Body of pancreas (tissue), 4 donors: ENCODE measurements around the gene IKZF3. TPM values are rescaled to one million over a fixed set of nuclear protein-coding genes. Genes with fewer than 3 reads are reported as not detected.
A peak's percentile ranks its signal among the peaks of the same experiment; 100 is the strongest.

Experiments
- ATAC-seq: fragments of 150-250 bp; one replicate; pipeline ENCODE4 v1.9.1; 2016
- DNase-seq, 4 donors: peaks; one replicate each; pipeline ENCODE4 v3.0.0-alpha.2; 2019
- H3K27ac ChIP-seq, 4 donors: fragments of 200-600 bp; sonication (generic); 1 replicate in 3 of 4; 2 replicates in 1 of 4; pipeline versions ENCODE4 v1.5.1 to v1.6.1; 2016 to 2019; ENCODE audit warnings: mild to moderate bottlenecking in 1 of 4, mixed read lengths in 1 of 4, moderate library complexity in 1 of 4
- H3K27me3 ChIP-seq, 2 donors: fragments of 200-600 bp; sonication (generic); one replicate each; pipeline ENCODE4 v1.6.0; 2016; ENCODE audit warnings: mild to moderate bottlenecking in 1 of 2
- H3K36me3 ChIP-seq, 2 donors: fragments of 200-600 bp; sonication (generic); replicated peaks in 1 of 2; 2 replicates each; pipeline ENCODE4 v1.5.1; 2016; ENCODE audit warnings: low read depth in 2 of 2; ENCODE audit not compliant: insufficient read depth in 1 of 2
- H3K4me1 ChIP-seq: fragments of 200-600 bp; sonication (generic); one replicate; pipeline ENCODE4 v1.6.0; 2016
- H3K4me3 ChIP-seq, 2 donors: fragments of 200-600 bp; sonication (generic); 1 replicate in 1 of 2; 2 replicates in 1 of 2; pipeline ENCODE4 v1.5.1; 2016 to 2019
- H3K9me3 ChIP-seq, 3 donors: fragments of 200-600 bp; sonication (generic); 1 replicate in 2 of 3; 2 replicates in 1 of 3; pipeline ENCODE4 v1.5.1; 2016
- POLR2A ChIP-seq, 3 donors: fragments of 450-650 bp; IDR thresholded peaks; one replicate each; pipeline ENCODE4 v1.6.1; 2016; ENCODE audit warnings: antibody characterized with exemption in 3 of 3, mild to moderate bottlenecking in 2 of 3
- WGBS, 2 donors: methylation state at CpG; one replicate each; pipeline ENCODE4 v1.1.5; 2017; 5-methylcytosine and 5-hydroxymethylcytosine counted together
- intact Hi-C: fragments of 100-400 bp; cut with DNase I; formaldehyde crosslinking; loops from one replicate; pipeline ENCODE4 v1.15.1; 2023
- total RNA-seq, 2 donors: library from RNA; depleted of rRNA; stranded (reverse); fragments of >200 nt; gene quantifications; one replicate each; pipeline ENCODE4 v1.1.0, GENCODE V29; 2016
- TF ChIP-seq, protein P1 (sequence below), 7 experiments: fragments of 450-650 bp in 4 of 7; fragments of 200-600 bp in 3 of 7; sonication (generic) in 3 of 7; IDR thresholded peaks; one replicate each; pipeline ENCODE4 v1.5.1; 2016 to 2019; ENCODE audit warnings: antibody characterized with exemption in 7 of 7

IKZF3 gene
- total RNA-seq, 2 donors from 2014 or later: 0.78 to 0.99 TPM

DNA sequence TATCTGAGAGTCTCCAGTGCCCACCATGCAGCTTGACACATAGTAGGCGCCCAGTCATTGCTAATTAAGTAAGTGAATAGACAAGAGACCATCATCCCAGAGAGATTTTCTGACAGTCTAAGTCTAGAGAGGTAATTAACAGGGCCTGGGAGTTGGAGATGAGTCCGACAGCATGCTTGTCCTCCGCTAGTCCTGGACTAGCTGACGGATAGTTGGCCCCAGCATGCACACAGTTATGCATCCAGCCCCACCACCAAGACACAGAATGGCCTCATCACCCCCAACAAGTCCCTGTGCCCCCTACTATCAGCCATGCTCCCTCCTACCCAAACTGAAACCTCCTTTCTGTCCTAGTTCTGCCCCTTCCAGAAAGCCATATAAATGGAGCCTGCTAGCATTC lies 116.4 kb downstream of the IKZF3 start:
- H3K4me1 ChIP-seq: peaks cover 31% of the 10 kb centered on the region
- no peak for TF ChIP-seq POLR2A (IDR thresholded peaks at IDR 0.05)
- TF ChIP-seq, protein P1, sequence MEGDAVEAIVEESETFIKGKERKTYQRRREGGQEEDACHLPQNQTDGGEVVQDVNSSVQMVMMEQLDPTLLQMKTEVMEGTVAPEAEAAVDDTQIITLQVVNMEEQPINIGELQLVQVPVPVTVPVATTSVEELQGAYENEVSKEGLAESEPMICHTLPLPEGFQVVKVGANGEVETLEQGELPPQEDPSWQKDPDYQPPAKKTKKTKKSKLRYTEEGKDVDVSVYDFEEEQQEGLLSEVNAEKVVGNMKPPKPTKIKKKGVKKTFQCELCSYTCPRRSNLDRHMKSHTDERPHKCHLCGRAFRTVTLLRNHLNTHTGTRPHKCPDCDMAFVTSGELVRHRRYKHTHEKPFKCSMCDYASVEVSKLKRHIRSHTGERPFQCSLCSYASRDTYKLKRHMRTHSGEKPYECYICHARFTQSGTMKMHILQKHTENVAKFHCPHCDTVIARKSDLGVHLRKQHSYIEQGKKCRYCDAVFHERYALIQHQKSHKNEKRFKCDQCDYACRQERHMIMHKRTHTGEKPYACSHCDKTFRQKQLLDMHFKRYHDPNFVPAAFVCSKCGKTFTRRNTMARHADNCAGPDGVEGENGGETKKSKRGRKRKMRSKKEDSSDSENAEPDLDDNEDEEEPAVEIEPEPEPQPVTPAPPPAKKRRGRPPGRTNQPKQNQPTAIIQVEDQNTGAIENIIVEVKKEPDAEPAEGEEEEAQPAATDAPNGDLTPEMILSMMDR (IDR thresholded peaks at IDR 0.05): no peak
- peaks cover 29 to 31% of the 10 kb centered on the region in 2 donors for H3K36me3 ChIP-seq
- 92 to 99% methylated on average over 4 of the region's 4 CpGs for WGBS, 2 donors
- intact Hi-C loops: loop anchor here (10.0 kb wide), 1 partner anchor 63 kb away; the partner anchor contains the start of gene PGAP3
- ATAC-seq (no peak), DNase-seq (peak in 1 of 4 donors; percentile 7)
- H3K27me3 ChIP-seq: no peaks in the 10 kb centered on the region
- no peaks in the 10 kb centered on the region for H3K9me3 ChIP-seq
- H3K4me3 ChIP-seq: no peak overlapping the region
- H3K27ac ChIP-seq: peak overlapping the region in 1 of 4 donors; percentile 10

DNA sequence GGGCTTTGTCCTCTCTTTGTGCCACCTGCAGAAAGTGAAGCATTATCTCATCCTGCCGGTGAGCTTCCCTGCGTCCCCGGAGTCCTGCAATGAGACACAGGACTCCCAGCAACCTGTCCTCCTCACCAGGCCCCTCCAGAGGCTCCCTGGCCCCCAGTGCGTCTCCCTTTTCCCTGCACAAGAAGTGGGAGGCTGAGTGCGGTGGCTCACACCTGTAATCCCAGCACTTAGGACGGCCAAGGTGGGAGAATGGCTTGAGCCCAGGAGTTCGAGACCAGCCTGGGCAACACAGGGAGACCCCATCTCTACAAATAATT lies 118.0 kb downstream of the IKZF3 start:
- Histone ChIP-seq H3K27me3 (no peaks in the 10 kb centered on the region), H3K4me3 (no peak overlapping the region), H3K4me1 (peaks cover 41% of the 10 kb centered on the region), H3K36me3 (peaks cover 31 to 32% of the 10 kb centered on the region in 2 donors), H3K9me3 (no peaks in the 10 kb centered on the region), H3K27ac (no peak overlapping the region)
- intact Hi-C loops: loop anchor here (10.0 kb wide), 1 partner anchor 61 kb away; the partner anchor contains the start of gene PGAP3
- TF ChIP-seq POLR2A (IDR thresholded peaks at IDR 0.05): no peak
- TF ChIP-seq, protein P1 (IDR thresholded peaks at IDR 0.05): no peak
- DNase-seq (no peak), ATAC-seq (no peak)
- WGBS, 2 donors: 97 to 100% methylated on average over 1 to 7 of the region's 7 CpGs

DNA sequence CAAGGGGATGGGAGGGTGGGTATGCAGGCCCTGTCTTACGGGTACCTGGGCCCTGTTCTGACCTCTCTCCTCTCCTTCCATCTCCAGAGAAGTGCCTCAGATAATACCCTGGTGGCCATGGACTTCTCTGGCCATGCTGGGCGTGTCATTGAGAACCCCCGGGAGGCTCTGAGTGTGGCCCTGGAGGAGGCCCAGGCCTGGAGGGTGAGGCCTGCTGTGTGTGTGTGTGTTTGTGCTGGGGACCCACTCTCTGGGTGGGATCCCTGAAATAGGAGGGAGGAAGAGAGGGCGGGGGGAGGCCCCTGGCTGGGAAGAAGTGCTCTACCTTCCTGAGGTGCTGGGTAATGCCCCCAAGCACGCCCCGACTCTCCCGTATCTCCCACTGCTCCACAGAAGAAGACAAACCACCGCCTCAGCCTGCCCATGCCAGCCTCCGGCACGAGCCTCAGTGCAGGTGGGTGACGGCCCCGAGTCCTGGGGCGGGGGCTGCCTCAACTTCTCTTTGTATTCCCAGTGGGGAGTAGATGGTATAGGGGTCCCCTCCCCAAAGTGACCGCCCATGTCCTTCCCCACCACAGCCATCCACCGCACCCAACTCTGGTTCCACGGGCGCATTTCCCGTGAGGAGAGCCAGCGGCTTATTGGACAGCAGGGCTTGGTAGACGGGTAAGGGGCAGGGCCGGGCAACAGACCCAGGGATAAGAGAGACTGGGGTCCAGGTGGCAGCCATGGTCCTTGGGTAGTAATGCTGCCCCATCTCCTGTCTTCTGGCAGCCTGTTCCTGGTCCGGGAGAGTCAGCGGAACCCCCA lies 118.6 kb downstream of the IKZF3 start:
- ATAC-seq: no peak
- no peak overlapping the region for H3K27ac ChIP-seq

DNA sequence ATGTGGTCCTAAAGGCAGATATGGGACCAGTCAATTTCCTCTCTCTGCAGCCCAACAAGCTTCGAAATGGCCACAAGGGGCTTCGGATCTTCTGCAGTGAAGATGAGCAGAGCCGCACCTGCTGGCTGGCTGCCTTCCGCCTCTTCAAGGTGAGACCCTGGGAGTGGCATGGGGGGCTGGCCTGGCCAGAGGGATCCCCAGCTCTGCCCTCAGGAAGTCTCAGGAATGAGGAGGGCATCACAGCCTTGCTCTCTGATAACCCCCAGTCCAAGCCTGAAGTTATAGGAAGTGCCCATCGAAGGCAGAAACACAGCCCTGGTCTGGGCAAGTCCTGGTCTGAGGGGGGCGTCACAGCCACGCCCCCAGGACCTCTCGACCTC lies 119.3 kb downstream of the IKZF3 start:
- intact Hi-C loops: loop anchor here (10.0 kb wide), 1 partner anchor 60 kb away; the partner anchor contains the start of gene PGAP3
- peak in 1 of 4 donors; percentile 8 for DNase-seq
- WGBS, 2 donors: 75 to 77% methylated on average over 4 to 8 of the region's 8 CpGs

More for the DNA sequence above, 118.6 kb downstream of the IKZF3 start:
- peaks cover 41% of the 10 kb centered on the region for H3K4me1 ChIP-seq
- TF ChIP-seq, protein P1 (IDR thresholded peaks at IDR 0.05): no peak
- no peak for TF ChIP-seq POLR2A (IDR thresholded peaks at IDR 0.05)
- H3K36me3 ChIP-seq: peaks cover 31 to 32% of the 10 kb centered on the region in 2 donors
- no peaks in the 10 kb centered on the region for H3K9me3 ChIP-seq
- 89 to 93% methylated on average over 9 to 17 of the region's 23 CpGs for WGBS, 2 donors
- peak in 1 of 4 donors; percentile 11 for DNase-seq
- no peak overlapping the region for H3K4me3 ChIP-seq
- no peaks in the 10 kb centered on the region for H3K27me3 ChIP-seq
- intact Hi-C loops: loop anchor here (10.0 kb wide), 1 partner anchor 61 kb away; the partner anchor contains the start of gene PGAP3

More for the DNA sequence above, 119.3 kb downstream of the IKZF3 start:
- H3K27ac ChIP-seq: no peak overlapping the region
- no peak for ATAC-seq
- no peak overlapping the region for H3K4me3 ChIP-seq
- H3K36me3 ChIP-seq: peaks cover 31 to 32% of the 10 kb centered on the region in 2 donors
- no peaks in the 10 kb centered on the region for H3K27me3 ChIP-seq
- peaks cover 39% of the 10 kb centered on the region for H3K4me1 ChIP-seq
- H3K9me3 ChIP-seq: no peaks in the 10 kb centered on the region
- TF ChIP-seq, protein P1 (IDR thresholded peaks at IDR 0.05): no peak
- no peak for TF ChIP-seq POLR2A (IDR thresholded peaks at IDR 0.05)
